ENCODE results near the gene MLLT10. TPM values are rescaled to one million over a fixed set of nuclear protein-coding genes. Genes with fewer than 3 reads are reported as not detected.

The MLLT10 gene
- total RNA-seq, 2 donors from 2014 or later, result 55.8 to 62.9 TPM

DNA sequence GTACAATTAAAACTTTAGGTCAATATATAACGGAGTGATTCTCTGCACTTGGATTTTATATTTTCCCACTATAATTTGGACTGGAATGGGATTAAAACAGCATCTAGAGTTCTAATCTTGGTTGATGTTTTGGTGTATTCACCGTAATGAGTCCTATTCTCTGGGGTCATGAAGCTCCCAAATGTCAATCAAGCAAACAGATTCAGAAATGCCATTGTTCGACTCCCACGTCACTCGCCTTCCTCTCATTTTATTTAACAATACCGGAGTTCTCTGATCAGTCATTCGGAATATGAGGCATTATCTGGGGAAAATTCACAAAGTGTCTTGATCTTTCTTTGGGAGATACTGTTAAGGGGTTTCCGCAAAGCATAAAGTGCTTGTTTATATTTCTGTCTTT is 35.0 kb upstream of the MLLT10 start:
- no peaks in the 10 kb centered on the region for H3K9me3 Mint-ChIP-seq
- TF ChIP-seq, protein P1, sequence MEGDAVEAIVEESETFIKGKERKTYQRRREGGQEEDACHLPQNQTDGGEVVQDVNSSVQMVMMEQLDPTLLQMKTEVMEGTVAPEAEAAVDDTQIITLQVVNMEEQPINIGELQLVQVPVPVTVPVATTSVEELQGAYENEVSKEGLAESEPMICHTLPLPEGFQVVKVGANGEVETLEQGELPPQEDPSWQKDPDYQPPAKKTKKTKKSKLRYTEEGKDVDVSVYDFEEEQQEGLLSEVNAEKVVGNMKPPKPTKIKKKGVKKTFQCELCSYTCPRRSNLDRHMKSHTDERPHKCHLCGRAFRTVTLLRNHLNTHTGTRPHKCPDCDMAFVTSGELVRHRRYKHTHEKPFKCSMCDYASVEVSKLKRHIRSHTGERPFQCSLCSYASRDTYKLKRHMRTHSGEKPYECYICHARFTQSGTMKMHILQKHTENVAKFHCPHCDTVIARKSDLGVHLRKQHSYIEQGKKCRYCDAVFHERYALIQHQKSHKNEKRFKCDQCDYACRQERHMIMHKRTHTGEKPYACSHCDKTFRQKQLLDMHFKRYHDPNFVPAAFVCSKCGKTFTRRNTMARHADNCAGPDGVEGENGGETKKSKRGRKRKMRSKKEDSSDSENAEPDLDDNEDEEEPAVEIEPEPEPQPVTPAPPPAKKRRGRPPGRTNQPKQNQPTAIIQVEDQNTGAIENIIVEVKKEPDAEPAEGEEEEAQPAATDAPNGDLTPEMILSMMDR (conservative IDR thresholded peaks at IDR 0.05), result no peak
- peak overlapping the region; percentile 44 for H3K9ac ChIP-seq (ENCODE audit: extremely low read depth, low read length, poor library complexity, severe bottlenecking)
- peaks cover 5% of the 10 kb centered on the region for H3K36me3 ChIP-seq (ENCODE audit: control insufficient read depth, insufficient read depth, low read length)
- WGBS, 2 experiments (ENCODE audit: insufficient coverage in 1 of 2, insufficient read length in 1 of 2), result 44 to 47% methylated on average over 4 to 8 of the region's 8 CpGs
- H3K4me3 Mint-ChIP-seq, result peak overlapping the region; percentile 61
- H3K27ac ChIP-seq (ENCODE audit: low read depth, low read length), result peak overlapping the region; percentile 89
- peaks cover 61% of the 10 kb centered on the region for H3K4me1 Mint-ChIP-seq
- H3K4me3 ChIP-seq (ENCODE audit: low read length), result peak overlapping the region; percentile 89
- no peaks in the 10 kb centered on the region for H3K36me3 Mint-ChIP-seq (ENCODE audit: low read depth)
- peaks cover 25% of the 10 kb centered on the region for H3K27me3 Mint-ChIP-seq (ENCODE audit: insufficient read depth)
- peak; percentile 25 for DNase-seq
- no peaks in the 10 kb centered on the region for H3K27me3 ChIP-seq (ENCODE audit: control insufficient read depth, insufficient read depth, low read length, poor library complexity, severe bottlenecking)
- no peak overlapping the region for H3K27ac Mint-ChIP-seq
- peaks cover 41% of the 10 kb centered on the region for H3K4me1 ChIP-seq (ENCODE audit: control insufficient read depth, insufficient read depth, low read length)
- H3K9me3 ChIP-seq (ENCODE audit: control insufficient read depth, low read length), result no peaks in the 10 kb centered on the region

DNA sequence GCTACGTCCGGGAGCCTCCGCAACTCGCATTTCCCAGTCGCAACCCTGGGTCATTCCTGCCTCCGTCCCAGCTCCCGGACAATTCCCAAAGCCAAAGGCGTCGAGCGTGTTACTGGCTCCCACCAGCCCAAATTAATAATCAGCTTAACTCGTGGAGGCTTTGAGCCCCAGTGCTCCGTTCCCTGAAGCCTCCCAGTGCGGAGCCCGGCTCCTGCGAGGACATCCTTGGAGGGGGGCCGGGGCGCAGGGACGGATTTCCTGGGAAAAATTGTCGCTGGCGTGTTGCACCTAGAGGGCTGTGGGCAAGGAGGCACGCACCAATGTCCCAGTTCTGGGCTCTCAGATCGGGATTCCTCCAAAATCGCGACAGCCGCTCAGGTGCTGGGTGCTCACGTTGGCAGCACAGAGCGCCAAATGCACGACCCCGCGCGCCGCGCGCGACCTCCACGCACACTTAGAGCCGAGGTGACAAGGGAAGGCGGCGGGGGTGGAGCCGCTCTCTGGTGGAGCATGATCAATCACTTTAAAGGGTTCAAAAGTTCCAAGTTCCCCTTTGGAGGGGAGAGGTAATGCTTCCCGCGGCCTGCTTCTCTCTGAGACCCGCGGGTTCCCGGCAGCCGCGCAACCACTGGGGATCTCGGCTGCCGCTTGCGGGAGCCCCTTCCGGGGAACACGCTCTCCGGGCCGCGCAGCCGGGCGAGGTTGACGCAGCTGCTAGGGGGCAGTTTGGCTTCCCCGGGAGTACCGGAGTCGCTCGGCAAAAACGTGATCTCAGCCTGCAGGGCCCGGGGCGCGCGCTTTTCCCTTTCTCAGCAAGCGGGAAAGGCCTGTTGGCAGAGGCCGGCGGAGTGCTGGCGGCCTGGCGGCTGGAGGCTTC is 34.1 kb upstream of the MLLT10 start:
- DNase-seq, result peak; percentile 74
- peak overlapping the region; percentile 89 for H3K4me3 ChIP-seq (ENCODE audit: low read length)
- peaks cover 25% of the 10 kb centered on the region for H3K27me3 Mint-ChIP-seq (ENCODE audit: insufficient read depth)
- H3K9me3 ChIP-seq (ENCODE audit: control insufficient read depth, low read length), result no peaks in the 10 kb centered on the region
- H3K4me1 ChIP-seq (ENCODE audit: control insufficient read depth, insufficient read depth, low read length), result peaks cover 37% of the 10 kb centered on the region
- H3K9ac ChIP-seq (ENCODE audit: extremely low read depth, low read length, poor library complexity, severe bottlenecking), result peak overlapping the region; percentile 44
- peak overlapping the region; percentile 89 for H3K27ac ChIP-seq (ENCODE audit: low read depth, low read length)
- H3K36me3 Mint-ChIP-seq (ENCODE audit: low read depth), result no peaks in the 10 kb centered on the region
- H3K27me3 ChIP-seq (ENCODE audit: control insufficient read depth, insufficient read depth, low read length, poor library complexity, severe bottlenecking), result no peaks in the 10 kb centered on the region
- peaks cover 62% of the 10 kb centered on the region for H3K4me1 Mint-ChIP-seq
- H3K27ac Mint-ChIP-seq, result peak overlapping the region; percentile 24
- H3K4me3 Mint-ChIP-seq, result peak overlapping the region; percentile 61
- WGBS, 2 experiments (ENCODE audit: insufficient coverage in 1 of 2, insufficient read length in 1 of 2), result 8 to 11% methylated on average over 40 to 72 of the region's 72 CpGs
- H3K36me3 ChIP-seq (ENCODE audit: control insufficient read depth, insufficient read depth, low read length), result no peaks in the 10 kb centered on the region
- TF ChIP-seq, protein P1 (conservative IDR thresholded peaks at IDR 0.05), result peak; percentile 28
- H3K9me3 Mint-ChIP-seq, result no peaks in the 10 kb centered on the region

DNA sequence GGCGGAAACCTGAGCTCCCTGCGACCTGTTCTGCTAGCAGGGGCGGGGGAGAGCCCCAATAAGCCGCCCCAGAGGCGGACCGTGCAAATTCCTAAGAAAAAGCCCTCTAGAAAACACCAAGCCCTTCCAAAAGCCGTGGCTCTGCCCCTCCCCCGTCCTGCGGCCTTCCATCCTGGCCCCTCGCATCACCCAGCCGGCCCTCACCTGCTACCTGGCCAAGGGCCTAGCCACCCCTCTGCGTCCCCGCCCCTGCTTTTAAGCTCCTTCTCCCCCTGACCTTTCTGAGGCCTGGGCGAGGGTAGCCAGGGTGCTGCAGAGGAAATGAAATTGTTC is 33.5 kb upstream of the MLLT10 start:
- TF ChIP-seq, protein P1 (conservative IDR thresholded peaks at IDR 0.05), result no peak
- Mint-ChIP-seq H3K4me1 (peaks cover 65% of the 10 kb centered on the region), H3K27me3 (ENCODE audit: insufficient read depth) (peaks cover 25% of the 10 kb centered on the region), H3K27ac (no peak overlapping the region), H3K9me3 (no peaks in the 10 kb centered on the region), H3K36me3 (ENCODE audit: low read depth) (no peaks in the 10 kb centered on the region), H3K4me3 (peak overlapping the region; percentile 61)
- 16% methylated on average over 14 of the region's 14 CpGs; no CpG with 5 or more reads in 1 of the 2 experiments for WGBS, 2 experiments (ENCODE audit: insufficient coverage in 1 of 2, insufficient read length in 1 of 2)
- Histone ChIP-seq H3K9me3 (ENCODE audit: control insufficient read depth, low read length) (no peaks in the 10 kb centered on the region), H3K27ac (ENCODE audit: low read depth, low read length) (peak overlapping the region; percentile 89), H3K4me3 (ENCODE audit: low read length) (peak overlapping the region; percentile 89), H3K4me1 (ENCODE audit: control insufficient read depth, insufficient read depth, low read length) (peaks cover 39% of the 10 kb centered on the region), H3K27me3 (ENCODE audit: control insufficient read depth, insufficient read depth, low read length, poor library complexity, severe bottlenecking) (no peaks in the 10 kb centered on the region), H3K36me3 (ENCODE audit: control insufficient read depth, insufficient read depth, low read length) (no peaks in the 10 kb centered on the region), H3K9ac (ENCODE audit: extremely low read depth, low read length, poor library complexity, severe bottlenecking) (peak overlapping the region; percentile 44)
- peak; percentile 91 for DNase-seq
